HG03439 (cell line): ENCODE results near the gene ANKRD44.

Source experiments
- ATAC-seq: cut with Tn5 transposase; IDR thresholded peaks from one replicate; pipeline ENCODE4 v1.9.1; 2021; ENCODE audit warnings: mild to moderate bottlenecking, moderate library complexity; ENCODE audit not compliant: unreplicated experiment

ANKRD44 gene

DNA sequence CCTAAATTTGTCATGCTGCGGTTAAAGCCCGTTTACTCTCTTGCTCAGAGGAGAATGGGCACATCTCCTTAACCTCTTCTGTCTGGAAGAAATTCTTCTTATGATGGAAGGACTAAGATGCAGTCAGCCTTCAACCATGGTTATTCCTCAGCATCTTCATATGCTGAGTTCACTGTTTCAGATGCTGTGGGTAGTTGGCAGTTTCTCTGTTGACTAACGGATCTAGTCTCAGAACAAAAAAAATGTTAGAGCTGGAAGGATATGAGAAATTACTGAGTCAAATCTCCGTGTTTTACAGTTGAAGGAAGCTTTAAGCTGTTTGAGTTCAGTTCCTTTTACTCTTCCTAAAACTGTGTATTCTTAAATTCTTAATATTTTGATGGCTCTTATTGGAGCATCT is 340.5 kb downstream of the ANKRD44 start:
- no peak for ATAC-seq

DNA sequence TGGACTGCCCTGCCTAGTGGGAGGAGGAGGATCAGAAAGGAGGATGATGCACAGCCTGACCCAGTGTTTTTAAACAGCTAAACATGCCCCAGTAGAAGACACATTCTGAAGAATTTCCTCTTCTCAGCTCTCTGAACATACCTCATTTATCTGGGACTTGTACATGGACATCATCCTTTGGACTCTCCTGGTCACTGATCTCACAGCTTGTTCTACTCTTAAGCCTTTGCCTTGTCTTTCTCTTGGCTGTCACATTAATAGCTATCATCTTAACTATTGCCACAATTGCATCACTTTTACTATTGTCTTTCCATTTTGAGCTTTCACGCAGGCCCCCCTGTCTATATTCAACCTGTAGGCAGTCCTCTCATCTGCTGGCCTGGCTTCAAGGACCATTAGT is 342.1 kb downstream of the ANKRD44 start:
- ATAC-seq: no peak

DNA sequence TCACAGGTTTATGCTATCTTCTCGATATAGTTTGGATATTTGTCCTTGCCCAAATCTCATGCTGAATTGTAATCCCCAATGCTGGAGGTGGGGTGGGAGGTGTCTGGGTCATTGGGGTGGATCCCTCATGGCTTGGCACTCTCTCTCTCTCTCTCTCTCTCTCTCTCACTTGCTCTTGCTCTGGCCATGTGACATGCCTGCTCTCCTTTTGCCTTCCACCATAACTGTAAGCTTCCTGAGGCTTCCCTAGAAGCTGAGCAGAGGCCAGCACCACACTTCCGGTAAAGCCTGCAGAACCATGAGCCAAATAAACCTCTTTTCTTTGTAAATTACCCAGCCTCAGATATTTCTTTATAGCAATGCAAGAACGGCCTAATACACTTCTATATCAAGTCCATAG is 342.8 kb downstream of the ANKRD44 start:
- no peak for ATAC-seq

DNA sequence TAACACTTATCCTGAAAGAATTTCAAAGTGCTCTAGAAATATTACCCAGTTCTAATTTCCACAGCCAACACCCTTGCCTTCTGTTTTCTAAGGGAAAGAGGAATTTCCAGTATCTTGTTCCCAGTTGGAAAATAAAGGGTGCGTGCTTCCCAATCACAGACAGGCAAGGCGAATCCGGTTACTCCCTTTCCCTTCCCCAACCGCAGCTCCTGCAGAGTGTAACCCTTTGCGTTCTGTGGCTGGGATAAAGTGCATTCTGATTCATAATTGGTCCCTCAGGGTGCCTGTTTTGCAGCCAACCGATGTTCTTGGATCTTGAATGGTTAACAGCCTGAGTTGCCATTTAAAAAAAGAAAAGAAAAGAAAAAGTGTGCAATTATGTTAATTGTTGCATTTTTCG is 343.5 kb downstream of the ANKRD44 start:
- no peak for ATAC-seq

DNA sequence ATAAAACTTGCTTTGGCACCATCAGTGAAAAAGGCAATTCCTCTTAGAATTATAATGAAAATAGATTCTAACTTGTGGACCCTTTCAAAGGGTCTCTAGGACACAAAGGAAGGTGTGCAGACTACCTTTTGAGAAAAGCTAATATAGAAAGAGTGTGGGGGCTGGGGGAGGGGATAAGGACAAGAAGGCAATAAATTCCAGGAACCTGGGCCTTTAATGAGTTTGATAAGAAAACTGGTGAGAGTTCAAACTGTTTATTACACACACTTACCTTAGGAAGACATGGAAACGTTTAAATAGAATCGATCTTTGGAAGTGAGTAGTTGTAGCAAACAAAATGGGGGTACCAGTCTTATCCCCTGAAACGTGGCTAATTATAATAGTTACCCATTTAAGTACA is 344.5 kb downstream of the ANKRD44 start:
- ATAC-seq: no peak

DNA sequence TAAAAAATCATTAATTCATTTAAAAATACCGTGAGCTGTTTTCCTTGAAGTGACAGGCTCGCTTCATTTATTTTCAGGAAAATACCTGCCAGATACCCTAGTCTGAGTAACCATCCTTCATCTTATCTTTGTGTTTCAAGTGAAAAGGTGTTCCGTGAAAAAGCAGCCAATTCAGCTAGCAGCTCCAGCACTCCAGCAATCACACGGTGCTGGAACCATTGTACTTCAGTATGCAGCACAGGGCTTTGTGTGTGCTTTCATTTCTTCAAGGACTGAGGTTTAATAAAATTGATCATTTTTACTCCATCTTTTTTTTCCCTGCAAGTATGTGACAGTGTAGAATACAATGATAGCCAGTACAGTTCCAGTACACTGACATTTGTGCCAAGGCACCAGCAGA is 344.9 kb downstream of the ANKRD44 start:
- ATAC-seq: no peak

DNA sequence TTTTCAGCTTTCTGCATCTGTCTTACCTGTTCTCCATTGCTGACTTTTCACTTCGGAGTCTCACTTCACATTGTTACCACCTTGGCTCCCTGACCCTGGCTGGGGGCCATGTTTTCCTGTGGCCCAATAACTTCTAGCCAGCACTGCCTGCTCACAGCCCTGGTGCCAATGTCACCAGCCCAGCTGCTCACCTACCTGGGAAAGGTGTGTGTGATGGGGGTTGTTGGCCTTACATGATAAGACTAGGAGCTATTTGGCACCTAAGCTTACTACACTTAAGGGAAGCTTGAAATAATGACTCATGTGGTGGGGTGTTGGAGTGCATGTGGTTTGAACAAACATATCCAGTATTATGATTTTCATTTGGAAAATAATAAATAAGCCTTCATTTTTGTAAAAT is 346.6 kb downstream of the ANKRD44 start:
- no peak for ATAC-seq

DNA sequence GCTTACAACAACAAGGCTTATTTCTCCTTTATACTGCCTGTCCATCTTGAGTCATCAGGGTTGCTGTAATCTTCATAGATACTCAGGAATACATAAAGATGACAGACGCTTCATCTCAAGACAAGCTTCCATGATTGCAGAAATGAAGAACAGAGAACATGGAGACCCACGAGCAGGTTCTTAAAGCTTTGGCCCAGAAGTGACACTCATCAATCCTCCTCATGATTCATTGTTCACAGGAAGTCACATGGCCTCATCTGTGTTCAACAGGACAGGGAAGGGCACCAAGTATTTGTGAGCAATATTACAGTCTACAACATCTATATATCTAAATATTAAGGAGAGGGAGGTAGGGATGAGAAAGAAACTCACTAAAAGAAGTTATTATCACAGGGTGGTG is 347.5 kb downstream of the ANKRD44 start:
- no peak for ATAC-seq

DNA sequence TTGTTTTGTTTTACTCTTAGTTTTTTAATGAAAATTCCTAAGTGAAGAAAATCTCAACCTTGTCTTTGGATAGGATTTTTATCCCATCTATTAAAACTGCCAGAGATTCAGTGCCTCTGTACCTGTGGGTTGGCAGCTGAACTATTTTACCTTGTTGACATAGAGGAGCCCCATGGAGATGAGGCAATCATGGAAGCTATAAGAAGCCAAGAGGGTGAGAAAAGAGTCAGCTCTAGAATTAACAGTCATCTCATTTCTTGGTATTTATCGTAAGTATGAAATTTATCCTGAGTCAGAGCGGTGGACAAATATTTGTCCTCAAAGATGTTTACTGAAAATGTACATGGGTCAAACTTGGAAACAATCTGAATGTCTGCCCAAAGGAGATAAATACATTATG is 348.3 kb downstream of the ANKRD44 start:
- no peak for ATAC-seq

DNA sequence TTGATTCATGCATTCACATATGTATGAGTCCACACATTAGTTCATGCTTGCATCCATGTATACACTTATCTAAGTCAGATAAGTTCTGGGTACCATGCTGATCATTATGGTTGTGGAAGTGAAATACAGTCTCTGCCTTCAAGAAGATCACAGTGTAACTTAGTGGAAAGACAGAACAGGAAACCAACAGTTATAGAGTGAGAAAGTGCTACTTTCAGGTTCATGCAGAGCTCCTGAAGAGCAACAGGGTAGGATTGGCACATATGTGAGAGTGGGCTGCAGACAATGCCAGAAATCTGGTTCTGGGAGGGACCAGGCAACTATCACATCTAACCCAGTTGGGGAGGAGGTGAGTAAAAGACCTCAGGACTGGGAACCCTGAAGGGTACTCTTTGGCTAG is 348.7 kb downstream of the ANKRD44 start:
- peak; percentile 95 for ATAC-seq

DNA sequence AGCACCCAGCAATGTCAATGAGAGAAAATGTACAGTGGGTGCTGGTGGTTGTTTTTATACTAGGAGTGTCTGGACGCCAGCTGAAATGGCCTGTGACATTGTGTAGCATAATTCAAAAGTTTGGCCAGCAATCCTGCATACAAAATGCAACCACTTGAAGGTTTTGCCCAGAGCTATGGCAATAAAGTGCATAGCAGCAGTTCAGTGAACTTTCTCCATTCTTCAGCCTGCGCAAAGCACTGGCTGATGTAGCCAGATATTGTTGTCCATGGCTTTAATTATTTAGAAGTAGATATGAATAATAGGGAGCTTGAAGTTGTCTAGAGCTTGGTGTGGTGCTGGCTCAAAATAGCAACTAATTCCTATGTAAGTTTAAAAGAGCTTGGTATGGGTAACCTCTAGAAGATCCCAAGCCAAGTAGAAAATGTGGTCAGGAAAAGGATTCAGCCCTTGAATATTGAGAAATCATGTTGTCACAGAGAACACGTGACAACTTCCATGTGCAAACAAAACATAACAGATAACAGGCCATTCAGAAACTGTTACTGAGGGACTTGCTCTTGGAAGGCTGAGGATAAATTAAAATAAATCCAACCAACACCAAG is 350.7 kb downstream of the ANKRD44 start:
- ATAC-seq: no peak

DNA sequence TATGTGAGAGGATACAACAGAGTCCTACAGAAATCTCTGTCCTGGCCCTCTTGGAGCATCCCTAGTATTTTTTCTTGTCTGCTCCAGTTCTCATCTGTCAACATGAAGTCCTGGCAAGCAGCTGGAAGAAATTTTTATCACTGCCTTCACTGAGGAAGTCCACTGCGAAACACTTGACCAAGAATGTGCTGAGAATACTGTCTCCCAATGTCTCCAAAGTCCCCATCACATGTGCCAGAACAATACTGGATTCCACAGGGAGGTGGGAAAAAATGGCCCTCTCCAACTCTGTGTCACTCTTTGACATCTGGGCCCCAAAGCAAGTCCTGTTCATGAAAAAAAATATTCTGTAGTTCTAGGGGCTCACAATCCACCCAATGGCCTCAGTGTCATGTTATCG is 351.3 kb downstream of the ANKRD44 start:
- no peak for ATAC-seq

DNA sequence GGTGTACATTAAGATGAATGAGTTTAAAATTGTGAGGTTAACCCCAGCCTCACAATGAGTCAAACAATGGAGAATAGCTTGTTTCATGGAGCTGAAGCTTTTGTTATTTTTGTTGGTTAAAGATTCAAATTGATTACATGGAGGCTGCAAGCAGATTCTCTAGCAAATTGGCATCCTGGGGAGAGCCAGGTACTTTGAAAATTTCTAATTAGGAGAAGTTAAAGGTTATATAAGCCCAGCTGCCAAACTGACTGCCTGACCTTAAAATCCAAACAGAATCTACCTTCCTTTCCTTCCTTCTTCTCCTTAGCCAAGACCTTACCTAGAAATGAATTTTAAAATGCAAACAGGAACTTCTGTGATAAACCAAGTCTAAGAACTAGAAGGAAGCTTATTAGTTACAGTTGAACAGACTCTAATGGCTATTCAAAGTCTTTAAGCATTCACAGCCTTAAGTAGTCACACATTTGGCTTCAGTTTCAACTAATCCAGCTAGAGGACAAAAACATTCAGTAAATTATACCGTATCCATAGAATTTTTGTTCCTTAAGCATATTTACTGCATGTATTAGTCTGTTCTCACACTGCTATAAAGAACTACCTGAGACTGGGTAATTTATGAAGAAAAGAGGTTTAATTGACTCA is 352.6 kb downstream of the ANKRD44 start:
- ATAC-seq: no peak

DNA sequence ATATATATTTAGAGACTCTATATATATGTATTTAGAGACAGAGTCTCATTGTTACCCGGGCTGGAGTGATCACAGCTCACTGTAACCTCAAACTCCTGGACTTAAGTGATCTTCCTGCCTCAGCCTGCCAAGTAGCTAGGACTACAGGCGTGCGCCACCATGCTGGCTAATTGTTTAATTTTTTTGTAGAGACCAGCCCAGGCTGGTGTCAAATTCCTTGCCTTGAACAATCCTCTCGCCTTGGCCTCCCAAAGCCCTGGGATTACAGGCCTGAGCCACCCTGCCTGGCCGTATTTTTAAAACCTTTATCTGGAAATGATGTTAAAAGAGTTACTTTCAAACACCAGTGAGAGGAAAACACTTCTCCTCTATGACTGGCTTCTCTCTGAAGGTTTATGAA is 353.1 kb downstream of the ANKRD44 start:
- no peak for ATAC-seq

DNA sequence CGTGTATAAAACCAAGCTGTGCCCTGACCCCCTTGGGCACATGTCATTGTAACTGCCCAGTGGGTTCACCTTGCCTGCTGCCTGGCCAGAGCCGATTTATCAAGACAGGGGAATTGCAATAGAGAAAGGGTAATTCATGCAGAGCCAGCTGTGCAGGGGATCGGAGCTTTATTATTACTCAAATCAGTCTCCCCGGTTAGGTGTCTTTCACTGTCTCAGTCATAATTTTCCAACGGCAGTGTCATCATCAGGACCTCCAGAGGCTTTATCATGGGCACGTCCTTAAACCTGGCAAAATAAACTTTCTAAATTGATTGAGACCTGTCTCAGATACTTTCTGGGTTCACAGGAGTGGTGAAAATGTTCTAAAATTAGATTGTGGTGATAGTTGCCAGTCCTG is 354.5 kb downstream of the ANKRD44 start:
- ATAC-seq: no peak

DNA sequence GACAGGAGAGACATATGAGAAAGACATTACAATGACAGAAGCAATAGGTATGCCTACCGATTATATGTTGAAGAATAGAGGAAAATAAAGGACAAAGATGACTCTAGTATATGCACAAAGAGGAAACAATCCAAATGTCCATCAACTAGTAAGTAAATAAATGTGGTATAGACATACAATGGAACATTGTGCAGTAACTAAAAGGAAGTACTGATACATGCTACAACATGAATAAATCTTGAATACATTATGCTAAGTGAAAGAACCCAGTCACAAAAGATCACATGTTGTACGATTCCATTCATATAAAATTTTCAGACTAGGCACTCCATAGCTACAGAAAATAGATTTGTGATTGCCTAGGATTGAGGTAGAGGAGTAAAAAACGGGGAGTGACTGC is 355.5 kb downstream of the ANKRD44 start:
- ATAC-seq: no peak

DNA sequence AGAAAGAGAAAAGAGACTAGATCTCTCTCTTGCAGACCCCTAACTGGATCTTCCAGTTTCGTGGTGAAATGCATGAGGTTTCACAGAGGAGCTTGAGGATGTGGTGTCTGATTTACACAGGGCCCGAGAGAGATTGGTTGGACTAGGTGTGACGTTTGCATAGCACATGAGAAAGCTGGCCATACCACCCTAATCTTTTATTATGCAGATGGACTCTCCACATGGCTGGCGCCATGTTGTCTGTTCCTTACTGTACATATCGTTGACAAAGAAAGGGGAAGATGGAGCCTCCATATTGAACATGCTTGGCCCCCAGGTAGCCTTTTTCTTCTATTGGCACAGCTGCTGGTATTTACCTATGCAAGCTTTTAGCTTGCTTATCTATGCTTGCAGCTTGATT is 356.6 kb downstream of the ANKRD44 start:
- ATAC-seq: no peak

DNA sequence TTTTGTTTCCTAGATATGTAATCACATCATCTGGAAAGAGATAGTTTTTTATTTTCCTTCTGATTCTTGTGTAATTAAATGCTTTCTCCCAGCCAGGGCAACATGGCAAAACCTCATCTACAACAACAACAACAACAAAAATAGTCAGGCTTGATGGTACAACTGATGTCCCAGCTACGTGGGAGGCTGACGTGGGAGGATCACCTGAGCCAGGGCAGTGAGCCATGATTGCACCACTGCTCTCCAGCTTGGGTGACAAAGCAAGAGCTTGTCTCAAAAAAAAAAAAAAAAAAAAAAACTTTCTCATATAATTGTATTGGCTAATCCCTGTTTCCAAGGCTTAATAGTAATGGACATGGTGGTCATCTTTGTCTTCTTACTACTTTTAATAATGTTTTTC is 357.6 kb downstream of the ANKRD44 start:
- no peak for ATAC-seq

DNA sequence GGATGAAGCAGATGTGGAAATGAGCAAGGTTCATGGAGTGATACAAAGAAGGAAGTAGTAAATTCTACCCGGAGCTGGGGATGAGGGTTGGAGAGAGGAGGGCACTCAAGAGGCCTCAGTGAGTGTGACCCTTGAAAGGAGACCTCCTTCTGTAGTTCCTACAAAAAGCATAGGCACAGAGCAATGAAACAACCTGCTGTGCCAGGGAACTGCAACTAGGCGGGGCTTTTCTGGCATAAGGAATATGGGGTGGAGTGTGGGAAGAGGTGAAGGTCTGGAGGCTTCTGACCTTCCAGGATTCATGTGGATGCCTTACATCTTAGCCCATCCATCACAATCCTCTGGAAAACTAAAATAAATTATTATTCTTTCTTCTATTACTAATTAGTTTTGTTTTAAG is 358.6 kb downstream of the ANKRD44 start:
- no peak for ATAC-seq

DNA sequence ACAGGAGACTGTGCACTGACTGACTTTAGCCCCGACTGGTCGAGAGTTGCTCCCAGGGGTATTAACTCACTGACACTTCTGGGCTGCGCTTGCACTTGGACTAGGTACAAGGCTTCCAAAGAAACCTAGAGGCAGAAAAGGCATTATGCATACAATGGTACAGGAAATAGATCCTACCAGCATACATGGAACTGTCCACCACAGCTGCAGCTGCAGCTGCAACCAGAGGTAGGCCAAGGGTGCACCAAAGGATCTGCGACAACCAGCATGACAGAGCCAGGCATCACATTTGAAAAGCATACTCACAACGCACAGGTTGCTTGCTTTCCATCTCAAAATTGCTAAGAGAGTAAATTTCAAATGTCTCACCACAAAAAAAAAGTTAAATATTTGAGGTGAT is 361.5 kb downstream of the ANKRD44 start:
- no peak for ATAC-seq

DNA sequence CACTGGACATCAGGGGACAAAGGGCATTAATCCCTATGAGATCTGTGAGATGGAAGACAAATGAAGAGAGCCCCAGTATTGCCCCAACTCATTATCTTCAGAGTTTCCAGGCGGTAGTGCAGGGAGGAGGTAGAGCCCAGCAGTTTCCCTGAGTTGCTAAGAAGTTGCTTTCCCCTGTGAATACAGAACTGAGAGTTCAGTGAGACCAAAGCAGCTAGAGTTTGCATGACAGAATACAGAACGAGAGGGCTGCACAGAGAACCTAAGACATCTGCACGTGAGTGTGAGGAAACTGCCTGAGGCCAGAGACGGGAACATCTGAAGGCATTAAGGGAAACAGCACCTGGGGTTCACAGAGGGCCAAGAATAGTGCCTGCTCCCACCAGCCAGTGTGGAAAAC is 366.0 kb downstream of the ANKRD44 start:
- ATAC-seq: peak; percentile 89

DNA sequence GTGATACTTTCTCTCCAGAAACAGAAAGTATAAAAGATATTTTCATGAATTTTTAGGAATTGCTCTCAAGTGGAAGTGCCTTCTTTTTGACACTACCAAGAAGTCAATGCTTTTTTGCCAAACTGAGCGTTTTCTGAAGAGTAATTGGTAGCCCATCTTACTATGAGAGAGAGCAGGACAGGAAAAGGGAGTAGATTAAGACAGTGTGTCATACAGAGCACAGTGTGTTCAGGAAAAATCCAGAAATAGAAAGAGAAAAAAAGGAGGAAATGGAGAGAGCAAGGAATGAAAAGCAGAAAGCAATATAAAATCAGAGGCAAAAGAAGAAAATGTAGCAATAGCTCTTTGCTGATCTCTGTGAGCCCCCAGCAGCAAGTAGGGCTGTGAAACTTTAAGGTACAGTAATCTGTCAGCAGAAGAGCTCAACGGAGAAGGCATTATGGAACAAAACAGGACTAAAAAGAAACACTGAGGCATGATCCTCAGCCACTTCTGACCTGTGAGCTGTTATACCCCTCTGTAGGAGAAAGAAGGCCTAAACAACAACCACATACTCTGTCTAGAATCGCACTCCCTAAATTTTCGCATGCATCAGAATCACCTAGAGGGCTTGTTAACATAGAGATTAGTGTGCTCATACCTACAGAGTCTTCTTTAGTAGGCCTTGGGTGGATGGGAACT is 369.0 kb downstream of the ANKRD44 start:
- ATAC-seq: no peak

DNA sequence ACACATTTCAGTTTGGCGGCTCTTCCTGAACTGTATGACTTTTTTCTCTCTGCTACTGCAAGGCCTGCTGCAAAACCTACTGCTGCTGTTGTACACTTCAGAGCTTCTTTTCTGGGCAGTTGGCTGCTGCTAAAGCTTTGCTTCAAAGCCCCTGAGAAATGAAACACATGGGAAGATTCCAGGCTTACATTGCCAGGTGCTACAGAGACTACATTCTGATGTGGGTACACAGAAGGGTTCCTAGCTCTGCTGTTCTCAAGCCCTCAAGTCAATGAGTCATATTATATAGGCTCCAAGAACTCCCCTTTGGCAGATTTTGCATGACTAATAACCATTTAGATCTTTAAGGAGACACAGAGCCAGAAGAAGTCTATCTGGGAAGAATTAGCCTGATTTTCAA is 371.2 kb downstream of the ANKRD44 start:
- ATAC-seq: no peak
